WTC11 (cell line): ENCODE data around the gene TUBGCP3. TPM values are rescaled to one million over a fixed set of nuclear protein-coding genes. Genes with fewer than 3 reads are reported as not detected.

Experiments used
- ATAC-seq: fragments of 200-7000 bp; cut with Tn5 transposase; 2 replicates; pipeline ENCODE4 v1.10.0; 2021; ENCODE audit warnings: mild to moderate bottlenecking, moderate library complexity
- CTCF ChIA-PET: fragments of 300-600 bp; sonication (Branson Sonifier 250); formaldehyde crosslinking; loops from one replicate; lab custom pipeline; 2021; ENCODE audit warnings: antibody characterized with exemption; lab: Charles Lee
- POLR2A ChIA-PET: fragments of 350-600 bp; sonication (Branson Sonifier 250); formaldehyde crosslinking; loops from one replicate; lab custom pipeline; 2021; ENCODE audit warnings: antibody characterized with exemption; lab: Charles Lee
- DNase-seq: peaks from one replicate; pipeline ENCODE4 v3.0.0; 2021; ENCODE audit warnings: low spot score
- H3K27ac Mint-ChIP-seq: 2 replicates; pipeline ENCODE4 v1.8.0; 2021; ENCODE audit warnings: mixed read lengths
- H3K27me3 Mint-ChIP-seq: 2 replicates; pipeline ENCODE4 v1.8.0; 2021; ENCODE audit warnings: low read depth, mild to moderate bottlenecking, moderate library complexity, mixed read lengths
- H3K36me3 Mint-ChIP-seq: 2 replicates; pipeline ENCODE4 v1.8.0; 2021; ENCODE audit warnings: mixed read lengths
- H3K4me1 Mint-ChIP-seq: 2 replicates; pipeline ENCODE4 v1.8.0; 2022; ENCODE audit warnings: mixed read lengths
- H3K4me3 Mint-ChIP-seq: 2 replicates; pipeline ENCODE4 v1.8.0; 2021; ENCODE audit warnings: mild to moderate bottlenecking, moderate library complexity, mixed read lengths
- H3K9me3 Mint-ChIP-seq: 2 replicates; pipeline ENCODE4 v1.8.0; 2021; ENCODE audit warnings: mixed read lengths
- FOXJ3 ChIP-seq: sonication (generic); formaldehyde crosslinking; IDR thresholded peaks from 2 replicates; pipeline ENCODE4 v1.9.0; 2021; ENCODE audit warnings: missing genetic modification reagents, mild to moderate bottlenecking, borderline replicate concordance
- FOXP1 ChIP-seq: sonication (generic); formaldehyde crosslinking; IDR thresholded peaks from 2 replicates; pipeline ENCODE4 v1.8.0; 2022; ENCODE audit warnings: missing genetic modification reagents, mild to moderate bottlenecking, moderate library complexity, borderline replicate concordance
- GABPB1 ChIP-seq: sonication (generic); formaldehyde crosslinking; IDR thresholded peaks from 2 replicates; pipeline ENCODE4 v1.8.1; 2023; ENCODE audit warnings: mild to moderate bottlenecking, missing genetic modification reagents
- HMGA2 ChIP-seq: fragments of 250-450 bp; sonication (Bioruptor Pico); IDR thresholded peaks from 2 replicates; pipeline ENCODE4 v1.4.0; 2021; ENCODE audit warnings: mild to moderate bottlenecking, moderate library complexity
- MYBL2 ChIP-seq: sonication (generic); formaldehyde crosslinking; IDR thresholded peaks from 2 replicates; pipeline ENCODE4 v1.8.1; 2023; ENCODE audit warnings: mild to moderate bottlenecking, moderate library complexity, missing genetic modification reagents
- NFYB ChIP-seq: sonication (generic); formaldehyde crosslinking; conservative IDR thresholded peaks from 2 replicates; pipeline ENCODE4 v1.8.0; 2022; ENCODE audit warnings: low read depth, missing genetic modification reagents
- NR2C2 ChIP-seq: sonication (generic); formaldehyde crosslinking; IDR thresholded peaks from 2 replicates; pipeline ENCODE4 v1.8.0; 2022; ENCODE audit warnings: mild to moderate bottlenecking, missing genetic modification reagents
- OVOL2 ChIP-seq: fragments of 250-450 bp; sonication (Bioruptor Pico); IDR thresholded peaks from 2 replicates; pipeline ENCODE4 v1.9.0; 2021; ENCODE audit warnings: mild to moderate bottlenecking, borderline replicate concordance
- RORB ChIP-seq: fragments of 250-450 bp; sonication (Bioruptor Pico); IDR thresholded peaks from 2 replicates; pipeline ENCODE4 v1.9.0; 2021; ENCODE audit warnings: mild to moderate bottlenecking
- SMAD4 ChIP-seq: sonication (generic); formaldehyde crosslinking; IDR thresholded peaks from 2 replicates; pipeline ENCODE4 v1.8.0; 2022; ENCODE audit warnings: mild to moderate bottlenecking, missing genetic modification reagents
- SOX15 ChIP-seq: fragments of 250-450 bp; sonication (Bioruptor Pico); IDR thresholded peaks from 2 replicates; pipeline ENCODE4 v1.9.0; 2021; ENCODE audit warnings: mild to moderate bottlenecking
- TCF7 ChIP-seq: sonication (generic); formaldehyde crosslinking; IDR thresholded peaks from 2 replicates; pipeline ENCODE4 v1.8.0; 2022; ENCODE audit warnings: mild to moderate bottlenecking, low read depth, missing genetic modification reagents, moderate library complexity
- TP53 ChIP-seq: sonication (generic); formaldehyde crosslinking; IDR thresholded peaks from 2 replicates; pipeline ENCODE4 v1.8.1; 2023; ENCODE audit warnings: mild to moderate bottlenecking, missing genetic modification reagents
- ZNF396 ChIP-seq: fragments of 250-450 bp; sonication (Bioruptor Pico); IDR thresholded peaks from 2 replicates; pipeline ENCODE4 v1.8.0; 2021; ENCODE audit warnings: mild to moderate bottlenecking, moderate library complexity, borderline replicate concordance
- ZNF671 ChIP-seq: fragments of 250-450 bp; sonication (Bioruptor Pico); IDR thresholded peaks from 2 replicates; pipeline ENCODE4 v1.8.0; 2021; ENCODE audit warnings: mild to moderate bottlenecking
- total RNA-seq: library from RNA; stranded (reverse); gene quantifications from 3 replicates; pipeline ENCODE4 v1.2.3, GENCODE V29; 2021
- TF ChIP-seq, protein P1 (sequence below): sonication (generic); formaldehyde crosslinking; IDR thresholded peaks from 2 replicates; pipeline ENCODE4 v1.8.0; 2022; ENCODE audit warnings: missing genetic modification reagents
- TF ChIP-seq, protein P2 (sequence below): sonication (generic); formaldehyde crosslinking; IDR thresholded peaks from 2 replicates; pipeline ENCODE4 v1.8.0; 2023; ENCODE audit warnings: mild to moderate bottlenecking, missing genetic modification reagents
- TF ChIP-seq, protein P3 (sequence below): sonication (generic); formaldehyde crosslinking; IDR thresholded peaks from 2 replicates; pipeline ENCODE4 v1.8.0; 2022; ENCODE audit warnings: mild to moderate bottlenecking, missing genetic modification reagents
- TF ChIP-seq, protein P4 (sequence below): fragments of 250-450 bp; sonication (Bioruptor Pico); IDR thresholded peaks from 2 replicates; pipeline ENCODE4 v1.9.0; 2021; ENCODE audit warnings: mild to moderate bottlenecking

The TUBGCP3 gene
- total RNA-seq, 1 experiment from 2014 or later, result 29.9 TPM

DNA sequence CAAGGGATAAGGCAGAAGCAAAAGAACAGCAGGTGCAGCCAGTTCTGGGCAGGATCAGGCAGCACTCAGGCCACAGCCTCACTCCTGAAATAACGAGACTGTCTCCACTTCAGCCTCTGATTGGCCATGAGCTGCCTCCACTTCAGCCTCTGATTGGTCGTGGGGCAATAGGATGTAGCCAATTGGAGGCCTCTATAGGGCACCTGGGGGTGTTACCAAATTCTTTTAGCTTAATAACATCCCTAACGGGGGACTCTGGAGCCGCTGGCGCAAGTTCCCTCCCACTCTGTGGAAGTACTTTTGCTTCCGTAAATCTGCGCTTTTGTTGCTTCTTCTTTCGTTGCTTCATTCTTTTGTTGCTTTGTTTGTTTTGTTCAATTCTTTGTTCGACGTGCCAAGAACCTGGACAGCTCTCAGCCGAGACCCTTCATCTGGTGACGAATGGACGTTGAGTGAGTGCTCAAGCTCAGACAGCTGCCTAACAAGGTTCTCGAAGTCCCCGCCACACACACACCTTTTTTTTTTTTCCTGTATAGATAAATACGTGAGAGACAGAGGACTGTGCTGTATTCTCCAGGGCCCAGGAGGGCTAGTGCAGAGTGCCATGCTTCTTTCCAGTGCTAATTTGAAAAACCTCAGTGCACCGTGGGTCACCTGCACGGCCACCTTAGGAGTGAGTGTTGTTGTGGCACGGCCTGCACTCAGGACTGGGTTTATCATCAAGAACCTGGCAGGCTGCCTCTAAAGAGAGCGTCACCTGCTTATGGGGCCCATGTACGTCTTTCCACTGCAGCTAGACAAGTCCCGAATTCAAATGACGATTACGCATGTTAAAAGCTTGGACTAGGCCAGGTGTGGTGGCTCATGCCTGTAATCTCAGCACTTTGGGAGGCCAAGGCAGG, 32.0 kb upstream of the TUBGCP3 start:
- Mint-ChIP-seq H3K4me3 (peak overlapping the region; percentile 58), H3K9me3 (no peaks in the 10 kb centered on the region), H3K36me3 (no peaks in the 10 kb centered on the region), H3K4me1 (peaks cover 3% of the 10 kb centered on the region; the same call in 1 of the 2 replicates), H3K27ac (no peak overlapping the region), H3K27me3 (peaks cover 4% of the 10 kb centered on the region)
- TF ChIP-seq SMAD4 (CRISPR knock-in tag), result no peak
- no peak for TF ChIP-seq RORB (CRISPR knock-in tag)
- peak; percentile 81 for TF ChIP-seq NFYB (CRISPR knock-in tag)
- TF ChIP-seq HMGA2 (CRISPR knock-in tag), result no peak
- no peak for TF ChIP-seq MYBL2
- peak; percentile 95 for ATAC-seq
- peak; percentile 47 for DNase-seq
- ChIA-PET CTCF (interaction anchor here (0.7 to 1.4 kb wide), 5 partner anchors 9 to 254 kb away, joined by 3 to 11 read pairs (median 4); no protein-coding TSS in a partner anchor), POLR2A (interaction anchor here (0.9 kb wide), 1 partner anchor 14 kb away, joined by 3 read pairs; no protein-coding TSS in a partner anchor)

DNA sequence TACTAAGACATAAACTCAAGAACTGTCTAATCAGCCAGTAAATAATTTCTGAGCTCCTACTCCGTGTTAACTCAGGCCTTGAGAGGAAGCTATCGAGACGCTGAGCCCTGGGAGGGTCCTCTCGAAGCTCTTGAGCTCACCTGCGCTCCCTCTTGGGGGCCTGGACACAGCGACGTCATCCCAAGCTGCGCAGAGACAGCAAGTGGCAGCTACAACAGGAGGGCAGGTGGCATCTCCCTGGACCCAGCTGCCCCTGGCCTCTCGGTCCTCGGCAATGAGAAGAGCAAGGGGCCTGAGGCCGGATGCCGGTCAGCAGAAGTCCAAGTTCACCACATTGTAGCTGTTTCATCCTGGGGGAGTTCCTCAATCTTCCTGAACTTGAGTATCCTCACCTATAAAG, 30.5 kb upstream of the TUBGCP3 start:
- POLR2A ChIA-PET, result no interaction called here
- Mint-ChIP-seq H3K36me3 (no peaks in the 10 kb centered on the region), H3K4me1 (peaks cover 3% of the 10 kb centered on the region; the same call in 1 of the 2 replicates), H3K4me3 (no peak overlapping the region), H3K9me3 (no peaks in the 10 kb centered on the region), H3K27me3 (peaks cover 15% of the 10 kb centered on the region), H3K27ac (no peak overlapping the region)
- CTCF ChIA-PET, result interaction anchor here (1.8 kb wide), 1 partner anchor 22 kb away, joined by 5 read pairs; no protein-coding TSS in a partner anchor
- ATAC-seq, result no peak
- no peak for TF ChIP-seq GABPB1 (CRISPR knock-in tag)
- no peak for TF ChIP-seq TP53 (CRISPR knock-in tag)
- no peak for TF ChIP-seq FOXP1 (CRISPR knock-in tag)
- TF ChIP-seq TCF7, result no peak
- no peak for TF ChIP-seq FOXJ3 (CRISPR knock-in tag)
- no peak for TF ChIP-seq HMGA2 (CRISPR knock-in tag)
- TF ChIP-seq, protein P1, sequence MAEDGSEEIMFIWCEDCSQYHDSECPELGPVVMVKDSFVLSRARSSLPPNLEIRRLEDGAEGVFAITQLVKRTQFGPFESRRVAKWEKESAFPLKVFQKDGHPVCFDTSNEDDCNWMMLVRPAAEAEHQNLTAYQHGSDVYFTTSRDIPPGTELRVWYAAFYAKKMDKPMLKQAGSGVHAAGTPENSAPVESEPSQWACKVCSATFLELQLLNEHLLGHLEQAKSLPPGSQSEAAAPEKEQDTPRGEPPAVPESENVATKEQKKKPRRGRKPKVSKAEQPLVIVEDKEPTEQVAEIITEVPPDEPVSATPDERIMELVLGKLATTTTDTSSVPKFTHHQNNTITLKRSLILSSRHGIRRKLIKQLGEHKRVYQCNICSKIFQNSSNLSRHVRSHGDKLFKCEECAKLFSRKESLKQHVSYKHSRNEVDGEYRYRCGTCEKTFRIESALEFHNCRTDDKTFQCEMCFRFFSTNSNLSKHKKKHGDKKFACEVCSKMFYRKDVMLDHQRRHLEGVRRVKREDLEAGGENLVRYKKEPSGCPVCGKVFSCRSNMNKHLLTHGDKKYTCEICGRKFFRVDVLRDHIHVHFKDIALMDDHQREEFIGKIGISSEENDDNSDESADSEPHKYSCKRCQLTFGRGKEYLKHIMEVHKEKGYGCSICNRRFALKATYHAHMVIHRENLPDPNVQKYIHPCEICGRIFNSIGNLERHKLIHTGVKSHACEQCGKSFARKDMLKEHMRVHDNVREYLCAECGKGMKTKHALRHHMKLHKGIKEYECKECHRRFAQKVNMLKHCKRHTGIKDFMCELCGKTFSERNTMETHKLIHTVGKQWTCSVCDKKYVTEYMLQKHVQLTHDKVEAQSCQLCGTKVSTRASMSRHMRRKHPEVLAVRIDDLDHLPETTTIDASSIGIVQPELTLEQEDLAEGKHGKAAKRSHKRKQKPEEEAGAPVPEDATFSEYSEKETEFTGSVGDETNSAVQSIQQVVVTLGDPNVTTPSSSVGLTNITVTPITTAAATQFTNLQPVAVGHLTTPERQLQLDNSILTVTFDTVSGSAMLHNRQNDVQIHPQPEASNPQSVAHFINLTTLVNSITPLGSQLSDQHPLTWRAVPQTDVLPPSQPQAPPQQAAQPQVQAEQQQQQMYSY (CRISPR knock-in tag), result no peak
- TF ChIP-seq, protein P2, sequence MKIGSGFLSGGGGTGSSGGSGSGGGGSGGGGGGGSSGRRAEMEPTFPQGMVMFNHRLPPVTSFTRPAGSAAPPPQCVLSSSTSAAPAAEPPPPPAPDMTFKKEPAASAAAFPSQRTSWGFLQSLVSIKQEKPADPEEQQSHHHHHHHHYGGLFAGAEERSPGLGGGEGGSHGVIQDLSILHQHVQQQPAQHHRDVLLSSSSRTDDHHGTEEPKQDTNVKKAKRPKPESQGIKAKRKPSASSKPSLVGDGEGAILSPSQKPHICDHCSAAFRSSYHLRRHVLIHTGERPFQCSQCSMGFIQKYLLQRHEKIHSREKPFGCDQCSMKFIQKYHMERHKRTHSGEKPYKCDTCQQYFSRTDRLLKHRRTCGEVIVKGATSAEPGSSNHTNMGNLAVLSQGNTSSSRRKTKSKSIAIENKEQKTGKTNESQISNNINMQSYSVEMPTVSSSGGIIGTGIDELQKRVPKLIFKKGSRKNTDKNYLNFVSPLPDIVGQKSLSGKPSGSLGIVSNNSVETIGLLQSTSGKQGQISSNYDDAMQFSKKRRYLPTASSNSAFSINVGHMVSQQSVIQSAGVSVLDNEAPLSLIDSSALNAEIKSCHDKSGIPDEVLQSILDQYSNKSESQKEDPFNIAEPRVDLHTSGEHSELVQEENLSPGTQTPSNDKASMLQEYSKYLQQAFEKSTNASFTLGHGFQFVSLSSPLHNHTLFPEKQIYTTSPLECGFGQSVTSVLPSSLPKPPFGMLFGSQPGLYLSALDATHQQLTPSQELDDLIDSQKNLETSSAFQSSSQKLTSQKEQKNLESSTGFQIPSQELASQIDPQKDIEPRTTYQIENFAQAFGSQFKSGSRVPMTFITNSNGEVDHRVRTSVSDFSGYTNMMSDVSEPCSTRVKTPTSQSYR (CRISPR knock-in tag), result no peak
- TF ChIP-seq, protein P3, sequence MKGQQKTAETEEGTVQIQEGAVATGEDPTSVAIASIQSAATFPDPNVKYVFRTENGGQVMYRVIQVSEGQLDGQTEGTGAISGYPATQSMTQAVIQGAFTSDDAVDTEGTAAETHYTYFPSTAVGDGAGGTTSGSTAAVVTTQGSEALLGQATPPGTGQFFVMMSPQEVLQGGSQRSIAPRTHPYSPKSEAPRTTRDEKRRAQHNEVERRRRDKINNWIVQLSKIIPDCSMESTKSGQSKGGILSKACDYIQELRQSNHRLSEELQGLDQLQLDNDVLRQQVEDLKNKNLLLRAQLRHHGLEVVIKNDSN, result no peak
- TF ChIP-seq SOX15 (CRISPR knock-in tag), result no peak
- TF ChIP-seq OVOL2, result no peak
- no peak for TF ChIP-seq ZNF396 (CRISPR knock-in tag)
- no peak for TF ChIP-seq NR2C2 (CRISPR knock-in tag)
- TF ChIP-seq, protein P4, sequence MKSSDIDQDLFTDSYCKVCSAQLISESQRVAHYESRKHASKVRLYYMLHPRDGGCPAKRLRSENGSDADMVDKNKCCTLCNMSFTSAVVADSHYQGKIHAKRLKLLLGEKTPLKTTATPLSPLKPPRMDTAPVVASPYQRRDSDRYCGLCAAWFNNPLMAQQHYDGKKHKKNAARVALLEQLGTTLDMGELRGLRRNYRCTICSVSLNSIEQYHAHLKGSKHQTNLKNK (CRISPR knock-in tag), result no peak
- TF ChIP-seq ZNF671 (CRISPR knock-in tag), result no peak
- DNase-seq, result no peak
